OCI-M2 (cell line): ENCODE data around the gene NKD1.

Experiments used
- DNase-seq: peaks from one replicate; lab custom pipeline; 2025; ENCODE audit not compliant: unreplicated experiment; lab: John Stamatoyannopoulos, UW

Gene NKD1

GRCh38 chr16:50598936-50599361 is 50.8 kb downstream of the NKD1 start:
- no peak for DNase-seq

- no peak for DNase-seq
Measured at GRCh38 chr16:50599494-50599893, 51.3 kb downstream of the NKD1 start.

DNA sequence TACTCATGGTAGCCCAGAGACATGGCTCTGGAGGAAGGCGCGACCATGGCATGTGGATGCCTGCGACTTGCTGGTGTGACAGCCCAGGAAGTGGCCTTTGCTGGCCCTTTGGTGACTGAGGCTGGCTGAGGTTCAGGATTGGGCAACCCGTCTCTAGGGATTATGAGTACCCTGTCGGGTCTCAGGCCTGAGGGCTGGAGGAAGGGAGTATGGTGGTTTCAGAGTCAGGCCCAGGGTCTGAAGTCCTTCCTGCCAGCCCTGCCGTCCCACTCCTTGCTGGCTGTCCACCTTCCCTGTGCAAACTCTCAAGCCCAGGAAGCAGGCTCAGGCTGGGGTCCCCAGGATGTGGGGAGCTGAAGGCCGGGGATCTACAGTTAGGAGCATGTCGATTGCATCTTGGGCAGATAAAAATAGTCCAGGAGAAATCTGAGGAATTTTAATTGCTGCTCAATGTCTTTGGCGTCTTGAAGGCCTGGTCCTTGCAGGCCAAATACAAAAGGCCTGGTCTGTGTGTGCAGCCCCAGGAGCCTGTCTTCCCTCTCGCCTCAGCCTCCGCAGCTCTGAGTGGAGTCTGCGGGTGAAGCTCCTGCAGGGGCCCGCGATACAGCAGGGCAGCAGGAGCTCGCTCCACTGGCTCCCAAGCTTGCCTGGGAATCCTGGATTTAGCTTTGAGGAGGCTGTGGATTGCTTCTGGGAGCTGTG is 52.5 kb downstream of the NKD1 start:
- DNase-seq = no peak

GRCh38 chr16:50601341-50601740 is 53.1 kb downstream of the NKD1 start:
- DNase-seq = no peak

DNA sequence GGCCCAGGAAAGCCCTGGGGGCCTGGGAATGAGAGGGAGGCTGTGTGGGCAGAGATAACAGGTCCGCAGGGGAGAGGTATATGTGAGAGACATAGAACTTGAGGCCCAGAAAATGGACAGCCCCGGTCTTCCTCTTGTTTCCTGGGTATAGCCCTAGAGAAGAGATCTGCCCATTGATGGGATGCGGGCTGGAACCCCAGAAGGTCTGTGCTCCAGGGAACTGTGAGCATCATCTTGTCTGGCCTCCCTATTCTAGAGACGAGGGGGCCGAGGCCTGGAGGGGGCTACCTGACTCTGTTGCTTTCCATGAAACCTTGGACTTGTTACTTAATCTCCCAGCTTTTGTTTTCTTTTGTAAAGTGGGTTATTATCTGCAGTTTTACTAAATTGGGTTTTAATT is 53.9 kb downstream of the NKD1 start:
- DNase-seq = no peak

DNA sequence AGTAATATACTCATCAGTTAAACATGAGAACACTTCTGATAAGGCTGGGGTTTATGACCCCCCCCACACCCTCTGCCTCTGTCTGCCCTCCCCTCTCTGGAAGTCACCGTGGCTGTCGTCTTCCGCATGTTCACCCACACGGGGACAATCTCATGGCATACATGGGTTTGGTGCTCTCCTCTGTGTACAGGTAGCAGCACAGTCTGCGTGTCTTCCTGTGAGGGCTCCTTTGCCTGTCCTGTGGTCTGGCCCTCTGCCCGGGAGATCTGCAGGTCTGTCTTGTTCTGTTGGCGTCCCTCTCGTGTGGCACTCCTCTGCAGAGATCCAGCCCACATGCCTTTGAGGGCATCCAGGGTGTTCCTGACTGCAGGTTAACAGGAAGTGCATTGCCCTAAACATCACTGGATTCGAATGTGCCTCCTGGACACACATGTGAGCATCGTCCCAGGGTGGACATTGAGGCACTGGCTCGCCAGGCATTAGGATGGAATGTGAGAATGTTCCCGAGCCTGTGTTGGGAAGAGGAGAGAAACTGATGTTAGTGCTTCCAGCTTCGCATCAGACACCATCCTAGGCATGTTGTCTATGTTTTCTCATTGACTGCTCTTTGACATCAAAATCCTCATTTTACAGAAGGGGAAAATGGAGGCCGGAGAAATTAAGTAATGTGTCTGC is 54.5 kb downstream of the NKD1 start:
- no peak for DNase-seq

DNA sequence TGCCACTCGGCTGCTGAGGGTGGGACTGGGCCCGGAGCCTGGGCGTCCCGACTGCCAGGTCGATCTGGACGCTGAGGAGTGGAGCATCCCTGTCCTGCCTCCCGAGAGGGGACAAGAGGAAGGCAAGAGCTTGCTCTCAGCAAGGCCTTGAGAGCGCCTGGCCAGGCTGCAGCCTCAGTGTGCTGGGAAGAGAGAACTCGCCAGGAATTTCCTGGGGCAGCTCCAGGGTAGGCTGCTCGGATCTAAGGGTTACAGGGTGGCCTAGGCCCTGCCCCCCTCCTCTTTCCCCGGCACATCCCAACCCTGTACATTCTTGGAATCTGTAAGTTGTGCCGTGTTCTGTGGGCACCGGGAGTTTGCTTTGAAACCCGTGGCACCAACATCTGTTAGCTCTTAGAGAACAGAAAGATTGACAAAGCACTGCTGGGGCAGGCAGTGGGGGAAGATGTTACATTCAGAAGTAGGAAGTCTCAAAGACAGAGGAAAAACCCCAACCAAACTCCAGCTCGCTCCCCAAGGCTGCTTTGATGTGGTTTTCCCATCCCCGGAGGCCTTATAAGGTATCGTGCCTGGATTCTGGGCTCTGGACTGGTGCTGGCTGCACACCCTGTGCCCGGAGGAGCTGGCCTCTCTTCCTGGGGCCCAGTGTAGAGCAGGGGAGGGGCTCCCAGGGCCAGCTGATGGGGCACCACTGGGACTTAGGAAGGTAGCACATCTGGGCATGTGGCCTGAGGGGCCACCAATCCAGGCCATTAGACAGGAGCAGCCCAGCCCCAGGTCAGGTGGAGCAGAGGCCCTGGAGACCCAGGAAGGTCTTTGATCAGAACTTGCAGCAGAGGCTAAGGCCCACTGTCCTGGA is 55.2 kb downstream of the NKD1 start:
- DNase-seq = no peak

- DNase-seq = no peak
Measured at GRCh38 chr16:50604065-50604418, 55.8 kb downstream of the NKD1 start.

- no peak for DNase-seq
Measured at GRCh38 chr16:50604610-50605009, 56.4 kb downstream of the NKD1 start.

DNA sequence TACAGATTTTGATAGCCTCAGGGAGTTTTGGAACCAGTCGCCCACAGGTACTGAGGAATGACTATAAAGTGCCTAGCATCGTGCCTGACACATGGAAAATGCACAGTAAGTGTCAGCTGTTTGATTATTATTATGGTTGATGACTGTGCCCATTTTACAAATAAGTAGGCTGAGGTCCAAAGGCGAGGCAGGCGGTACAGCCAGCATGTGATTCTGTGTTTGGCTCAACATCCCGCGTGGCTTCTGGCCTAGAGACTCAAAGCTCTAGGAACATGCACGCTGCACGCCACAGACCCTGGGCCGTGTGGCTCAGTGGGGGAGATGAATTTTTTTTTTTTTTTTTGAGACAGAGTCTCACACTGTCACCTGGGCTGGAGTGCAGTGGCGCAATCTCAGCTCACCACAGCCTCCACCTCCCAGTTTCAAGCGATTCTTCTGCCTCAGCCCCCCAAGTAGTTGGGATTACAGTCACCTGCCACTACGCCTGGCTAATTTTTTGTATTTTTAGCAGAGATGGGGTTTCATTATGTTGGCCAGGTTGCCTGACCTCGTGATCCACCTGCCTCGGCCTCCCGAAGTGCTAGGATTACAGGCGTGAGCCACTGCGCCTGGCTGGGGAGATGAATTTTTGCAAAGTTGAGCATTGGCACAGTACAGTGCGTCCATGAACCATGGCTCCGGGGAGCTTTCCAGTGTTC is 57.7 kb downstream of the NKD1 start:
- no peak for DNase-seq

GRCh38 chr16:50606431-50607050 is 58.3 kb downstream of the NKD1 start:
- DNase-seq = no peak

GRCh38 chr16:50607051-50607431 is 58.8 kb downstream of the NKD1 start:
- DNase-seq = no peak

- DNase-seq = no peak
Measured at GRCh38 chr16:50607447-50607846, 59.3 kb downstream of the NKD1 start.

GRCh38 chr16:50607970-50608557 is 59.9 kb downstream of the NKD1 start:
- DNase-seq = no peak

- DNase-seq = no peak
Measured at GRCh38 chr16:50609049-50609448, 60.9 kb downstream of the NKD1 start.

GRCh38 chr16:50609471-50609870 is 61.3 kb downstream of the NKD1 start:
- DNase-seq = no peak

DNA sequence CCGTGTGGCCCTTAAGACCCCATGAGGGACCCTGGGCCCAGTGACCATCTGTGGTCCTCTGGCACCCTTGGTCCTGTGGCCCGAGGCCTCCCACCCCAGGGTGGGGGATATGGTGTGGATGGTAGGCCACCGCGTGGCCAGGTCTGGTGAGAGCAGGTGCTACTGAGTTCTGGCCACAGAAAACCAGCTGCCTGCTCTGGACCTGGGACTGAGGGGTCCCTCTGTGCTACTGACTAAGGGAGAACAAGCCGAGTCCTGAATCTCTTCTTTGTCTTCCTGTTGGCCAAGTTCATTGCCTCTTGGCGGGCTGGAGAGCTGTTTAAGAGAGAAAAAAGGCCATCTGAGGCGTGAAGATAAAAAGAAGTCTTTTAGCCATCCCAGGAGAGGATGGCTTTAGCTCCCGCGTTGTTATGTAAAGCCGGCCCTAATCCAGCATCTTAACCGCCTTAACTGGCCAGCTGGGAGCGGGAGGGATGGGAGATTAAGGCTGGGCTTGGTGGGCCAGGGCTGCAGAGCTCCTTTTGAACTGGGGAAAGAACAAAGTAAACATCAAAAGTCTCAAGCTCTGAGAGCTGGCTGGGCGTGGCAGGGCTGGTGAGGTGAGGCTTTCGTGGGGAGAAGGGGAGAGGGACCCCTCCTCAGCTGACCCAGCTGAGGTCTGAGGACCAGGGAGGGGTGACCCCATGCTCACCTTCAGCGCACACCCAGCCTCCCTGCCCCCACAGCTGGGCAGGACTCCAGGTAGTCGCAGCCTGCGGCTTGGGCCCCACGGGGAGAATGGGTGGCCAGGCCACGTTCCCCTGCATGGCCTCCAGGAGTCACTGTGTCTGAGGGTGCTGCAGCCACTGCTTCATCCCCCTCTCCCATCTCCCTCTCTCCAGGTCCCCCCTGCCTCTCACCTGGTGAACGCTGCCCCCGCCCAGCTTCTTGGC is 62.4 kb downstream of the NKD1 start:
- no peak for DNase-seq

DNA sequence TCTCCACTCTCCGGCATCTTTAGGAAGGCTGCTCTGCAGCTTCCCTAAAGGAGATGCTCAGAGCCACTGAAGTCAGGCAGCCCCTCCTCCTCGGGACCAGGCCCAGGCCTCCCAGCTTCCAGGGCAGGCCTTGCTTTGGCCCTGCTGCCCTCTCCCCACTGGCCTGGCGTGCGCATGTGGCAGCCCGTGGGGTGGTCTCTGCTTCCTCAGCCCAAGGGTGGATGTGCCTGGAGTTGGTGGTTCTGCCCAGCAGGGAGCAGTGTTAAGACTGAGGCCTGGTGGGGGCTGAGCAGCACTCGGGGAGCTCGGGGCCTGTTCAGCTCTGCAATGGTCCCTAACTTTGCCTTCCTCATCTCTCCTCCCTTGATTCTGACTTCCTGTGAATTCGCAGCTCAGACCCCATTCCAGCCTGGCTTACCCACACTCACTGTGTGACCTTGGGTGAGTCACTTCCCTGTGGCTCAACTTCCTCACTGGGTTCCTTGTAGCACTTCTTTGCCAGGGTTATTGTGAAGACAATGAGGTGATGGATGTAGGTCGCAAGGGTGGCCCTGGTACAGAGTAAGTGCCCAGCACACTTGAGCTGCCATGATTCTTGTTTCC is 63.2 kb downstream of the NKD1 start:
- no peak for DNase-seq
